ENCODE results near the gene CCDC190. TPM values are rescaled to one million over a fixed set of nuclear protein-coding genes. Genes with fewer than 3 reads are reported as not detected.

Gene CCDC190
- total RNA-seq, 2 experiments from 2014 or later: not detected

DNA sequence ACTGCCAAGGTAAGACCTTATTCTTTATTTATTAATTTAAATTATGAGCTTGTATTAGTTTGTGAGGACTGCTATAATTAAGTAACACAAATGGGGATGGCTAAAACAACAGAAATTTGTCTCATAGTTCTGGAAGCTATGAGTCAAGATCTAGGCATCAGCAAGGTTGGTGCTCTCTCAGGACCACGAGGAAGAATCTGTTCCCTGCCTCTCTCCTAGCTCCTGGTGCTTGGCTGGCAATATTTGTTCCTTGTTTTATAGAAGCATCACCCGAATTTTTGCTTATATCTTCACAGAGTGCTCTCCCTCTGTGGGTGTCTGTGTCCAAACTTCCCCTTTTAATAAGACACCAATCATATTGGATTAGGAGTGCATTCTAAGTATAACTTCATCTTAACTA is 41.4 kb upstream of the CCDC190 start:
- CTCF ChIA-PET: interaction anchor here (1.4 kb wide), 1 partner anchor 17 kb away, joined by 3 read pairs; no protein-coding TSS in a partner anchor

DNA sequence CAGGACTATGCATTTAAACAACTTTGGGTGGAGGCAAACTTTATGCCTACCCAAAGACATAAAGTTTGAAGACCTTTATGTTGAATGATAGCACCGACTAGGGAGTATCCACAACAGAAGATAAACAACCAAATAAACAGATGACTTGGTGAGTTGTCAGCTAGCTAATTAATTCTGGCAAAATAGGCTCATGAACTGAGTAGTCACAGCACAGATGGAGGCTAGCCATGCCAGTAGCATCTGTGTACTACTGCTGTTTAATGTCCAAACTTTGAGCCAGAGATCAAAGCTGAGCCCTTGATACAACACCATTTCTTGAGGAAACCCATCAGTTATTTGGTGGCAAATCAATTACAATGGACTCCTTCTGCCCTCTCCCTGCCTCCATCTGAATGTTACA is 40.3 kb upstream of the CCDC190 start:
- Mint-ChIP-seq H3K4me3 (no peak overlapping the region), H3K27ac (no peak overlapping the region), H3K27me3 (peaks cover 2% of the 10 kb centered on the region), H3K4me1 (ENCODE audit: low read depth) (no peaks in the 10 kb centered on the region), H3K36me3 (ENCODE audit: low read depth) (no peaks in the 10 kb centered on the region), H3K9me3 (no peaks in the 10 kb centered on the region)
- ATAC-seq: no peak
- ChIA-PET CTCF (interaction anchor here (1.0 to 1.4 kb wide), 2 partner anchors 9 to 16 kb away, joined by 3 read pairs; no protein-coding TSS in a partner anchor), POLR2A (no interaction called here)
- no peak for DNase-seq
- intact Hi-C loops (cut with micrococcal nuclease): no loop called here
- TF ChIP-seq, protein P1, sequence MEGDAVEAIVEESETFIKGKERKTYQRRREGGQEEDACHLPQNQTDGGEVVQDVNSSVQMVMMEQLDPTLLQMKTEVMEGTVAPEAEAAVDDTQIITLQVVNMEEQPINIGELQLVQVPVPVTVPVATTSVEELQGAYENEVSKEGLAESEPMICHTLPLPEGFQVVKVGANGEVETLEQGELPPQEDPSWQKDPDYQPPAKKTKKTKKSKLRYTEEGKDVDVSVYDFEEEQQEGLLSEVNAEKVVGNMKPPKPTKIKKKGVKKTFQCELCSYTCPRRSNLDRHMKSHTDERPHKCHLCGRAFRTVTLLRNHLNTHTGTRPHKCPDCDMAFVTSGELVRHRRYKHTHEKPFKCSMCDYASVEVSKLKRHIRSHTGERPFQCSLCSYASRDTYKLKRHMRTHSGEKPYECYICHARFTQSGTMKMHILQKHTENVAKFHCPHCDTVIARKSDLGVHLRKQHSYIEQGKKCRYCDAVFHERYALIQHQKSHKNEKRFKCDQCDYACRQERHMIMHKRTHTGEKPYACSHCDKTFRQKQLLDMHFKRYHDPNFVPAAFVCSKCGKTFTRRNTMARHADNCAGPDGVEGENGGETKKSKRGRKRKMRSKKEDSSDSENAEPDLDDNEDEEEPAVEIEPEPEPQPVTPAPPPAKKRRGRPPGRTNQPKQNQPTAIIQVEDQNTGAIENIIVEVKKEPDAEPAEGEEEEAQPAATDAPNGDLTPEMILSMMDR (IDR thresholded peaks at IDR 0.05): no peak

More for the DNA sequence above, 41.4 kb upstream of the CCDC190 start:
- POLR2A ChIA-PET: no interaction called here
- H3K27ac Mint-ChIP-seq: no peak overlapping the region
- TF ChIP-seq, protein P1 (IDR thresholded peaks at IDR 0.05): no peak
- intact Hi-C loops (cut with micrococcal nuclease): no loop called here
- H3K27me3 Mint-ChIP-seq: peaks cover under 1% of the 10 kb centered on the region
- no peaks in the 10 kb centered on the region for H3K4me1 Mint-ChIP-seq (ENCODE audit: low read depth)
- no peak for DNase-seq
- ATAC-seq: no peak
- no peaks in the 10 kb centered on the region for H3K9me3 Mint-ChIP-seq
- no peak overlapping the region for H3K4me3 Mint-ChIP-seq
- no peaks in the 10 kb centered on the region for H3K36me3 Mint-ChIP-seq (ENCODE audit: low read depth)

DNA sequence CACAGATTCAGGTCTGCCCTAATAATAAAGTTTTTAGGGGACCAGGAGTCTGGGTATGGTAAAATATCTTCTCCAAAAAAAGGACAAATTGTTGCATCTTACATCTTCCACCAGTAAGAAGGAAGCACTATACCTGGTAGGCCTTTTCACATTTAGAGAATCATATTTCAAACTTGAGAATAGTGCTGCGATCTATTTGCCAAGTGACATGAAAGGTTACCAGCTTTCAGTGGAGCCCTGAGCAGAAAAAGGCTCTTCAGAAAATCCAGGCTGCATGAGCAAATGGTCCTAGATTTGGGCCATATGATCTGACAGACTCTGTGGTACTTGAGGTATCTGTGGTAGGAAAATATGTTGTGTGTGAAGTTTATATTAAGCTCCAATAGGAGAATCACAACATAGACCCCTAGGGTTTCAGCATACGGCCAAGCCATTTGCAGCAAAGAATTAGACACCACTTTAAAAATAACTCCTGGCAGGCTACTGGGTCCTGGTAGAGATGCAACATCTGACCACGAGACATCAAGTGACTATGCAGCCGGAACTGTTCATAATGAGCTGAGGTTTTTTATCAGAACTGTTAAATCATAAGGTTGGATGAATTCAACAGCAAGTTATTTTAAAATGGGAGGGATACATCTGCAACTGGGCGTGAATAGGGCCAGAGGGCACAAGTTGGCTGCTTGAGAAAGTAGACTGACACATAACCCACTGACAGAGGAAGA is 38.6 kb upstream of the CCDC190 start:
- H3K4me3 Mint-ChIP-seq: no peak overlapping the region
- POLR2A ChIA-PET: no interaction called here

DNA sequence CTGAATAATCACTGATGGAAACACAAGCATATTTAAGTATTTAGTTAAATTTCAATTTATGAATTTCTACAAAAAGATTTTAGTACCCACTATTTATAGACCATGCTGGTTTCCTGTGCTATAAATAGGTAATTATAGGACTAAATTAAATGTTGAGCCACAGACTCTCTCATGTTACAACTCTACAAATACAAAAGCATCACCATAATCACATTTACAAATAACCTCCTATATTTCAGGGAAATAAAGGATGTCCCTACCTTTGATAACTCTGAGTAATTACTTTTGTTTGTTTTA is 32.6 kb upstream of the CCDC190 start:
- Mint-ChIP-seq H3K36me3 (ENCODE audit: low read depth) (no peaks in the 10 kb centered on the region), H3K27me3 (peaks cover 21% of the 10 kb centered on the region), H3K9me3 (no peaks in the 10 kb centered on the region), H3K27ac (no peak overlapping the region), H3K4me1 (ENCODE audit: low read depth) (no peaks in the 10 kb centered on the region), H3K4me3 (no peak overlapping the region)
- ATAC-seq (no peak), DNase-seq (no peak)
- intact Hi-C loops (cut with micrococcal nuclease): no loop called here
- CTCF ChIA-PET: no interaction called here
- POLR2A ChIA-PET: no interaction called here
- TF ChIP-seq, protein P1 (IDR thresholded peaks at IDR 0.05): no peak

More for the DNA sequence above, 38.6 kb upstream of the CCDC190 start:
- CTCF ChIA-PET: no interaction called here
- TF ChIP-seq, protein P1 (IDR thresholded peaks at IDR 0.05): no peak
- no peak overlapping the region for H3K27ac Mint-ChIP-seq
- ATAC-seq: no peak
- no peaks in the 10 kb centered on the region for H3K4me1 Mint-ChIP-seq (ENCODE audit: low read depth)
- no peaks in the 10 kb centered on the region for H3K9me3 Mint-ChIP-seq
- DNase-seq: no peak
- no peaks in the 10 kb centered on the region for H3K36me3 Mint-ChIP-seq (ENCODE audit: low read depth)
- peaks cover 5% of the 10 kb centered on the region for H3K27me3 Mint-ChIP-seq
- intact Hi-C loops (cut with micrococcal nuclease): no loop called here

DNA sequence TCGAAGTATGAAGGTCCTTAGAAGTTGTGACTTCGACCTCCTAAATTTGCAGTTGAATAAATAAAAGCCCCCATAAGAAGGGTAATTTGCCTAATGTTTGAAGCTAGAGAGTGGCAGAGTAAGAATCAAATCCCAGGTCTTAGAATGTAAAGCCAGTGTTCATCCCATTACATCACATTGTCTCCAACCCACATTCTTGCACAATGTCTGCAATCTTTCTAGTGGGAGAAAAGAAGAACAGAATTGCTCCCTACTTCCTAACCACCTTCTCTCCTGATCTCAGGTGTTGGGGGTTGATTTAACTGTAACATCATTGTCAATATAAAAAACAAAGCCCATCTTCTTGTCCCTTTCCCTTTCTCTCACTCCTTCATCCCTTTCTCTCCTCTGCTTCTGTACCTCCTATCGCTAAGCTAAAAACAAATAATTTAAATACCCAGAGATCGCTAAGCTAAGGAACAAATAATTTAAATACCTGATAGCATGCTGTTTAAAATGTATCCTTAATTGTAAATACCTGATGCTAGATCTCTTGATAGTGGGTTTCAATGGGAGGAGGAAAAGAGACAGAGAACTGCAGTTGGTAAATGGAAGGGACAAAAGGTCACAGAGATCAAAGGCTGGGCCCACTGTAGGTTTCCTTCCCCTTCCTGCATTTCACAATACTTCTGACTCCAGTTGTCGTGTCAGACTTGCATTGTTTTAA is 32.1 kb upstream of the CCDC190 start:
- Mint-ChIP-seq H3K4me3 (no peak overlapping the region), H3K27me3 (peaks cover 21% of the 10 kb centered on the region), H3K36me3 (ENCODE audit: low read depth) (no peaks in the 10 kb centered on the region), H3K9me3 (no peaks in the 10 kb centered on the region), H3K27ac (no peak overlapping the region), H3K4me1 (ENCODE audit: low read depth) (no peaks in the 10 kb centered on the region)
- intact Hi-C loops (cut with micrococcal nuclease): no loop called here
- ChIA-PET CTCF (no interaction called here), POLR2A (no interaction called here)
- DNase-seq (no peak), ATAC-seq (no peak)
- TF ChIP-seq, protein P1 (IDR thresholded peaks at IDR 0.05): no peak

Data from activated CD8-positive, alpha-beta T cell treated with anti-CD3 and anti-CD28 coated beads for 36 hours (primary cell).